T-cell (primary cell): Measurements from ENCODE around the gene VCX3A. TPM values are rescaled to one million over a fixed set of nuclear protein-coding genes. Genes with fewer than 3 reads are reported as not detected.
"Not testable (repeated sequence)": the region's sequence is repeated elsewhere in the genome, so short reads cannot be mapped to it uniquely, and the experiment has no call there.

ENCODE experiments used
- ATAC-seq, 4 experiments: fragments of 200-7000 bp in 3 of 4; fragments of 150-1000 bp in 1 of 4; cut with Tn5 transposase; replicated peaks in 1 of 4; 1 replicate in 3 of 4; 2 replicates in 1 of 4; pipeline ENCODE4 v1.10.0; 2021; ENCODE audit warnings: moderate library complexity in 3 of 4, mild to moderate bottlenecking in 2 of 4, moderate number of reproducible peaks in 1 of 4
- CTCF ChIA-PET, 2 donors: fragments of 300-600 bp; sonication (Branson Sonifier 250); formaldehyde crosslinking; loops; one replicate each; lab custom pipeline; 2022; ENCODE audit warnings: antibody characterized with exemption in 2 of 2; lab: Charles Lee
- POLR2A ChIA-PET, 2 donors: fragments of 300-600 bp; sonication (Branson Sonifier 250); formaldehyde crosslinking; loops; one replicate each; lab custom pipeline; 2022; ENCODE audit warnings: antibody characterized with exemption in 2 of 2; lab: Charles Lee
- DNase-seq, 35 experiments: peaks; one replicate each; pipeline versions ENCODE4 v3.0.0 to v3.0.0-alpha.2; 2013 to 2023
- H3K27ac ChIP-seq: one replicate; pipeline ENCODE4 v1.5.1; 2013; ENCODE audit warnings: low read length
- H3K27me3 ChIP-seq, 2 experiments: replicated peaks in 1 of 2; 1 replicate in 1 of 2; 2 replicates in 1 of 2; pipeline versions ENCODE4 v1.6.1 to v1.7.0; 2013; ENCODE audit warnings: low read length in 1 of 2, mixed read lengths in 1 of 2; ENCODE audit not compliant: control insufficient read depth in 2 of 2, insufficient read depth in 2 of 2; ENCODE audit errors: extremely low read depth in 1 of 2
- H3K36me3 ChIP-seq, 2 donors: 1 replicate in 1 of 2; 2 replicates in 1 of 2; pipeline versions ENCODE4 v1.6.1 to v1.7.0; 2013; ENCODE audit warnings: low read length in 1 of 2; ENCODE audit not compliant: control insufficient read depth in 2 of 2, insufficient read depth in 1 of 2; ENCODE audit errors: extremely low read depth in 1 of 2
- H3K4me1 ChIP-seq, 2 experiments: 1 replicate in 1 of 2; 2 replicates in 1 of 2; pipeline versions ENCODE4 v1.6.1 to v1.7.0; 2013; ENCODE audit warnings: low read length in 2 of 2, mixed read lengths in 1 of 2; ENCODE audit not compliant: insufficient read depth in 2 of 2, control insufficient read depth in 1 of 2; ENCODE audit errors: extremely low read depth in 1 of 2
- H3K4me3 ChIP-seq, 2 donors: 1 replicate in 1 of 2; 2 replicates in 1 of 2; pipeline versions ENCODE4 v1.5.1 to v1.7.0; 2013; ENCODE audit warnings: mild to moderate bottlenecking in 2 of 2, low read length in 1 of 2, moderate library complexity in 1 of 2; ENCODE audit not compliant: control insufficient read depth in 1 of 2; ENCODE audit errors: extremely low read depth in 1 of 2
- H3K9me3 ChIP-seq: 2 replicates; pipeline ENCODE4 v1.7.0; 2013
- H3K27ac Mint-ChIP-seq, 2 donors: one replicate each; pipeline ENCODE4 v1.8.0; 2020 to 2021; ENCODE audit warnings: mild to moderate bottlenecking in 2 of 2, mixed read lengths in 2 of 2
- H3K27me3 Mint-ChIP-seq, 2 donors: one replicate each; pipeline ENCODE4 v1.8.0; 2021 to 2022; ENCODE audit warnings: mixed read lengths in 2 of 2
- H3K36me3 Mint-ChIP-seq: one replicate; pipeline ENCODE4 v1.8.0; 2021; ENCODE audit warnings: mixed read lengths
- H3K4me1 Mint-ChIP-seq, 3 donors: one replicate each; pipeline ENCODE4 v1.8.0; 2020 to 2022; ENCODE audit warnings: mixed read lengths in 3 of 3, mild to moderate bottlenecking in 1 of 3
- H3K4me3 Mint-ChIP-seq, 3 donors: one replicate each; pipeline ENCODE4 v1.8.0; 2020 to 2022; ENCODE audit warnings: mild to moderate bottlenecking in 3 of 3, mixed read lengths in 3 of 3, moderate library complexity in 3 of 3
- H3K9me3 Mint-ChIP-seq, 3 donors: one replicate each; pipeline ENCODE4 v1.8.0; 2020 to 2022; ENCODE audit warnings: mixed read lengths in 3 of 3
- WGBS: methylation state at CpG from one replicate; pipeline ENCODE4 v1.1.5; 2013; ENCODE audit warnings: missing lambda C conversion rate; ENCODE audit not compliant: insufficient coverage; 5-methylcytosine and 5-hydroxymethylcytosine counted together
- total RNA-seq, 35 experiments: library from RNA in 6 of 35; stranded (reverse) in 6 of 35; fragments of 120-200 nt in 1 of 35; gene quantifications; one replicate each; pipeline versions ENCODE4 v1.2.1 to v1.2.4 and lab custom pipeline; 2013 to 2026

The VCX3A gene
- total RNA-seq (not detected), total RNA-seq (lab: John Stamatoyannopoulos, UW) (0 reads per million in 29 experiments)
- total RNA-seq (2013) = not detected

DNA sequence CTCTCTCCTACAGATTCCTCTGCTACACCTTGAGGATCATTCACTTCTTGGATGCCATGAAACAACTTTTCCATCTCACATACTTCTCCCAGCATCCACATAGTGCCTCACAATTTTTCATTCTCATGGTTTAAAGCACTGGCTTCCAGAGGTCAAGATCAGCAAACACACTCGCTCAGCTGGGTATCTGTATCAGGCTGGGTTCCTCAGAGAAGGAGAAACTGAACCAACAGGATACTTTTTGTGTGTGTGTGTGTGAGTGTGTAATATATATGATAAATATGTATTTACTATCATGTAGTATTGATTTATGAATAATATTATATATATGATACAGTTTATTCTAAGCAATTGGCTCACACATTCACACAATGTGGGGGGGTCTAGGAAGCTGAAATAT lies at the start of gene VCX3A:
Gene VCX3A, minus strand, starts transcription at position 101 of the 400 bp plus-strand sequence. CDS start 621 bp downstream, outside the sequence.
- H3K36me3 ChIP-seq, H3K4me1 ChIP-seq, CTCF ChIA-PET, H3K4me3 Mint-ChIP-seq, DNase-seq, H3K4me3 ChIP-seq, H3K27ac Mint-ChIP-seq, H3K27ac ChIP-seq, H3K9me3 ChIP-seq, ATAC-seq, H3K4me1 Mint-ChIP-seq, H3K27me3 ChIP-seq, POLR2A ChIA-PET, H3K9me3 Mint-ChIP-seq, H3K36me3 Mint-ChIP-seq: not testable (repeated sequence)
- no CpG with 5 or more reads among the region's 1 CpG for WGBS
- peaks cover 2 to 11% of the 10 kb centered on the region in 2 donors for H3K27me3 Mint-ChIP-seq

DNA sequence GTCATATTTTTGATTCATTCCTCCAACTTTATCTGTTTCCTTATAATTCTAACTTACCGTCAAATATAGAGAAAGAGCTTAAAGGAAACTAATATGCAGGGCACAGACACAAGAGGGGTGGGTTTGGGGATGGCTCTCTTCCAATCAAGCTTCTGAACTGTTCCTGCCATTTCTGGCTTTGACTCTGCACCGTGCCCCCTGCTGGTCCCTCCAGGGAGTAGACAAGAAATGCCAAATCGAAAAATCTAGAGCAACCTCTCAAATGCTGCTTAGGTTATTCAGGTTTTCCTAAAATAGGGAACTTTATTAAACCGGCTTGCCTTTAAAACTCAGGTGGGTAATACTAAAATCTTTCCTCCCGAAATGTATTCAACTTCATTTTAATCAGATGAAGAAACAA lies 39.8 kb upstream of the VCX3A start:
- Mint-ChIP-seq H3K36me3 (no peaks in the 10 kb centered on the region), H3K4me3 (no peak overlapping the region), H3K27me3 (no peaks in the 10 kb centered on the region), H3K4me1 (no peaks in the 10 kb centered on the region), H3K27ac (no peak overlapping the region), H3K9me3 (no peaks in the 10 kb centered on the region)
- Histone ChIP-seq H3K27ac (no peak overlapping the region), H3K36me3 (no peaks in the 10 kb centered on the region), H3K9me3 (no peaks in the 10 kb centered on the region), H3K27me3 (no peaks in the 10 kb centered on the region), H3K4me1 (no peaks in the 10 kb centered on the region), H3K4me3 (no peak overlapping the region)
- ChIA-PET POLR2A (no interaction called here), CTCF (no interaction called here)
- DNase-seq (no peak), ATAC-seq (no peak)
- WGBS = 60% methylated on average over 1 of the region's 5 CpGs

DNA sequence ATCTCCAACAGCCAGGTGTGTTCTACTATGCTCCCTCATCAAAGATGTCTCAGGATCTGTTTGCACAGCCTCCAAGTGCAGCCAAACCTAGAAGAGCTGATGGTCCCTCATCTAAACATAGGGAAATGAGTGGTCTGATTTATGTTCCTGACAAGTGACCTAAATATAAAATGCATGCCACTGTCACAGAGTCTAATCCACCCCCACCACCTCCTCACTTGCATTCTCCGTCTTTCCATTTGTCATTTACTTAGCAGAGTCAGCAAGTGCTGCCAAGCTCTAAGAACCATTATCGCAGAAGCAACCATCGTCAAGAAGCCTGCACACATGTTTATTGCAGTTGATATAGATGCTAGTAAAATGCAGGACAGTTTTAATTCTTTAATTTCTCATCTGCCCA lies 33.1 kb upstream of the VCX3A start:
- no CpG with 5 or more reads among the region's 3 CpGs for WGBS
- Histone ChIP-seq H3K4me3 (no peak overlapping the region), H3K9me3 (no peaks in the 10 kb centered on the region), H3K36me3 (no peaks in the 10 kb centered on the region), H3K4me1 (no peaks in the 10 kb centered on the region), H3K27ac (no peak overlapping the region), H3K27me3 (no peaks in the 10 kb centered on the region)
- ChIA-PET CTCF (no interaction called here), POLR2A (interaction anchor here in 1 of 2 donors (0.6 kb wide), 1 partner anchor 17 kb away, joined by 3 read pairs; no protein-coding TSS in a partner anchor)
- no peaks in the 10 kb centered on the region for H3K4me1 Mint-ChIP-seq
- peaks cover 0 to 2% (median 0%) of the 10 kb centered on the region in 3 donors for H3K9me3 Mint-ChIP-seq
- no peaks in the 10 kb centered on the region for H3K27me3 Mint-ChIP-seq
- ATAC-seq = no peak
- DNase-seq = no peak
- H3K36me3 Mint-ChIP-seq = no peaks in the 10 kb centered on the region
- no peak overlapping the region for H3K27ac Mint-ChIP-seq
- no peak overlapping the region for H3K4me3 Mint-ChIP-seq

DNA sequence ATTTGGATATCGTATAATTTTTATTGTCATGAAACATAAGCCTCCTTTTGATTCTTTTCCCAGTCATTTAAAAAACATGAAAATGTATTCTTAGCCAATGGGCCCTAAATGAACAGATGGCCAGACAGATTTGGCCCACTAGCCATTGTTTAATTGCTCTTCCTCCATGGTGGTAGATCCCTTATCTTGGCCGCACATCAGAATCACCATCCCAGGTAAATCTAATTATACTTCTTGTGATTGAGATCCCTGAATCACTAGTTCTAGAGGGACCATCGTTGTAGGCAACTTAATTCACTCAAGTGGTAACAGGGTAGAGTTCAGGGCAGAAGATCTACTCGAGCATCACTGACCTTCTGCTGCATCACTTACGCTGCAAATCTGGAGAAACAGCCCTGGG lies 24.1 kb upstream of the VCX3A start:
- H3K9me3 ChIP-seq = no peaks in the 10 kb centered on the region
- ATAC-seq (no peak), DNase-seq (no peak)
- WGBS = no CpG with 5 or more reads among the region's 5 CpGs
- ChIA-PET CTCF (no interaction called here), POLR2A (no interaction called here)
- Mint-ChIP-seq H3K27me3 (no peaks in the 10 kb centered on the region), H3K36me3 (no peaks in the 10 kb centered on the region), H3K27ac (no peak overlapping the region), H3K9me3 (peaks cover 0 to 11% (median 7%) of the 10 kb centered on the region in 3 donors), H3K4me3 (no peak overlapping the region), H3K4me1 (no peaks in the 10 kb centered on the region)
- no peaks in the 10 kb centered on the region for H3K36me3 ChIP-seq
- H3K4me3 ChIP-seq = no peak overlapping the region
- H3K4me1 ChIP-seq = no peaks in the 10 kb centered on the region
- H3K27me3 ChIP-seq = no peaks in the 10 kb centered on the region
- no peak overlapping the region for H3K27ac ChIP-seq

DNA sequence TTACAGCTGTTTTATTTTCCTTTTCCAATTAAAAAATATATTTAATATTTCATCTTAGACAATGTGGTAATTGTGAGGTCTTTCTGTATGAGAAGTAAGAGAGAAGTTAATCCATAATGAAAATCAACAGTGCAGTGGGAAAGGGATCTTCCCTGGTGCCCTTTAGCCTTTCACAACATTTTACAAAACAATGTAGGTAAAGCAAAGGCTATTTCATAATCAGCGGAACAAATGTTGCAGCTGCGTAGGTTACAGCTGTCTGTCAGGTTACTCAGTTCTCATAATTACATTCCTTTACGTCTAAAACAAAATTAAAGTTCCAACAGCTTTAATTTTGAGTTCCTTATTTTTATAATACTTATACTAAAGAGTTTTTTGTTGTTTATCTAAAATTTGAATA lies 22.8 kb upstream of the VCX3A start:
- CTCF ChIA-PET = no interaction called here
- no CpG with 5 or more reads among the region's 3 CpGs for WGBS
- H3K36me3 ChIP-seq = no peaks in the 10 kb centered on the region
- DNase-seq (no peak), ATAC-seq (no peak)
- Mint-ChIP-seq H3K4me1 (no peaks in the 10 kb centered on the region), H3K4me3 (no peak overlapping the region), H3K36me3 (no peaks in the 10 kb centered on the region), H3K27me3 (no peaks in the 10 kb centered on the region), H3K9me3 (peaks cover 6 to 14% (median 14%) of the 10 kb centered on the region in 3 donors), H3K27ac (no peak overlapping the region)
- POLR2A ChIA-PET = no interaction called here
- H3K9me3 ChIP-seq = no peaks in the 10 kb centered on the region
- H3K4me3 ChIP-seq = no peak overlapping the region
- H3K4me1 ChIP-seq = no peaks in the 10 kb centered on the region
- no peaks in the 10 kb centered on the region for H3K27me3 ChIP-seq
- H3K27ac ChIP-seq = no peak overlapping the region

DNA sequence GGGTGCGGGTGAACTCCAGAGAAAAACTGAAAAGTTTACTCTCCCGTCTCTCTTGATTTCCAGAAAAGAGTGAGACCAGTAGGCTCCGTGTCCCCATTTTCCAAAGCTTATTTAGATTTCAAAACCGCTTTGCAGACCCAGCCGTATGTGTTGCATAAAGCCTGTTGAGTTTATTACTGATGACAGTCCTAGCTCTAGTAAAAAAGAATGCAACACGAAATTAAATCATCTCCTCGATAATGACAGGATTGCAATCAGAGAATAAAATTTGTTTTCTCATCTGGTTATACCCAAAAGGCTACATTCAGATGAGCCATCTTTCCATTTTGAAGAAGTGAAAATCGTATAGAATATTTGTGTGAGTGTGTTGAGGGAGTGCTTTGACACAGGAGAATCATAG lies 16.1 kb upstream of the VCX3A start:
- peaks cover 10 to 23% (median 18%) of the 10 kb centered on the region in 3 donors for H3K9me3 Mint-ChIP-seq
- DNase-seq (no peak), ATAC-seq (no peak)
- ChIA-PET POLR2A (interaction anchor here in 1 of 2 donors (0.6 kb wide), 1 partner anchor 17 kb away, joined by 3 read pairs; no protein-coding TSS in a partner anchor), CTCF (no interaction called here)
- no peak overlapping the region for H3K27ac Mint-ChIP-seq
- Histone ChIP-seq H3K4me1 (no peaks in the 10 kb centered on the region), H3K4me3 (no peak overlapping the region), H3K27me3 (no peaks in the 10 kb centered on the region), H3K36me3 (no peaks in the 10 kb centered on the region), H3K27ac (no peak overlapping the region), H3K9me3 (no peaks in the 10 kb centered on the region)
- WGBS = 83% methylated on average over 2 of the region's 8 CpGs
- no peak overlapping the region for H3K4me3 Mint-ChIP-seq
- H3K4me1 Mint-ChIP-seq = no peaks in the 10 kb centered on the region
- H3K36me3 Mint-ChIP-seq = no peaks in the 10 kb centered on the region
- peaks cover 0 to 13% of the 10 kb centered on the region in 2 donors for H3K27me3 Mint-ChIP-seq

DNA sequence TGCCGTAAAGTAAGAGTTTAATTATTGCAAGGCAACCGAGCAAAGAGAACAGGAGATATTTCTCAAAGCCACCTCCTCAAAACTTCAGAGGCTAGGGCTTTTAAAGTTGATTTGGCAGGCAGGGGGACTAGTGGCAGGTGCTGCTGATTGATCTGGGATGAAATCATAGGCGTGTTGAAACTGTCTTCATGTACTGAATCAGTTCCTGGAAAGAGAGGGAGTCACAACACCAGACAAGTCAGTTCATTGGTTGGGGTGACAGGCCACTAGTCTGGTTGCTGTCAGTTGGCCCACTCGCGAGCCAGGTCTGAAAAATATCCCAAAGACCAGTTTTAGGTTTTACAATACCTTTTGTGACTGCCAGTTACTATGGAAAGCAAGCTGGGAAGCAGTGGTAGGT lies 10.8 kb upstream of the VCX3A start:
- ChIA-PET POLR2A (no interaction called here), CTCF (no interaction called here)
- no peaks in the 10 kb centered on the region for H3K9me3 ChIP-seq
- Mint-ChIP-seq H3K27me3 (peaks cover 0 to 13% of the 10 kb centered on the region in 2 donors), H3K9me3 (peaks cover 3 to 6% (median 4%) of the 10 kb centered on the region in 3 donors), H3K36me3 (no peaks in the 10 kb centered on the region), H3K4me3 (no peak overlapping the region), H3K27ac (no peak overlapping the region), H3K4me1 (peaks cover 0 to 12% (median 7%) of the 10 kb centered on the region in 3 donors)
- no peak for ATAC-seq
- H3K4me3 ChIP-seq = no peak overlapping the region
- WGBS = 83% methylated on average over 2 of the region's 5 CpGs
- no peaks in the 10 kb centered on the region for H3K4me1 ChIP-seq
- H3K27me3 ChIP-seq = no peaks in the 10 kb centered on the region
- H3K36me3 ChIP-seq = no peaks in the 10 kb centered on the region
- no peak for DNase-seq
- H3K27ac ChIP-seq = no peak overlapping the region
